Panc1 (cell line): ENCODE results near the gene FBXO31. TPM values are rescaled to one million over a fixed set of nuclear protein-coding genes. Genes with fewer than 3 reads are reported as not detected.

Source experiments
- ATAC-seq: fragments of 200-7000 bp; cut with Tn5 transposase; 2 replicates; pipeline ENCODE4 v1.9.1; 2020; ENCODE audit warnings: mild to moderate bottlenecking, moderate library complexity
- BruUV-seq: library from RNA; stranded (reverse); fragments of 400-500 nt; replicated peaks from 2 replicates; lab custom pipeline; 2021; lab: Mats Ljungman, UMichigan
- CTCF ChIA-PET: fragments of 300-600 bp; sonication (Branson Sonifier 250); formaldehyde crosslinking; loops from one replicate; lab custom pipeline; 2022; ENCODE audit warnings: antibody characterized with exemption; lab: Charles Lee
- POLR2A ChIA-PET: fragments of 300-600 bp; sonication (Branson Sonifier 250); formaldehyde crosslinking; loops from one replicate; lab custom pipeline; 2022; ENCODE audit warnings: antibody characterized with exemption; lab: Charles Lee
- DNase-seq: peaks from one replicate; pipeline ENCODE4 v3.0.0-alpha.2; 2010; ENCODE audit warnings: low read depth, low spot score
- H3K27ac ChIP-seq: 2 replicates; pipeline ENCODE4 v1.5.1; 2011; ENCODE audit warnings: mild to moderate bottlenecking, low read length, inconsistent platforms
- H3K27me3 ChIP-seq: fragments of 200-500 bp; sonication (Bioruptor generic); 2 replicates; pipeline ENCODE4 v1.6.0; 2014; ENCODE audit warnings: low read length, inconsistent platforms; ENCODE audit not compliant: control insufficient read depth, insufficient read depth
- H3K36me3 ChIP-seq: fragments of 200-500 bp; sonication (Bioruptor generic); 2 replicates; pipeline ENCODE4 v1.5.1; 2014; ENCODE audit warnings: inconsistent platforms, mild to moderate bottlenecking, low read length, moderate library complexity; ENCODE audit not compliant: control insufficient read depth, insufficient read depth
- H3K4me1 ChIP-seq: 2 replicates; pipeline ENCODE4 v1.5.1; 2011; ENCODE audit warnings: inconsistent platforms, mild to moderate bottlenecking, low read length, moderate library complexity; ENCODE audit not compliant: control insufficient read depth, insufficient read depth
- H3K4me3 ChIP-seq, 2 experiments: 2 replicates each; pipeline ENCODE4 v1.5.1; 2011 to 2012; ENCODE audit warnings: low read depth in 2 of 2, low read length in 2 of 2, mild to moderate bottlenecking in 2 of 2, inconsistent platforms in 1 of 2, moderate library complexity in 1 of 2
- H3K9me3 ChIP-seq: fragments of 200-500 bp; sonication (Bioruptor generic); 2 replicates; pipeline ENCODE4 v1.5.1; 2014; ENCODE audit warnings: low read depth, mild to moderate bottlenecking, inconsistent platforms, low read length, moderate library complexity; ENCODE audit not compliant: control insufficient read depth, insufficient read depth
- CTCF ChIP-seq: fragments of 450-650 bp; IDR thresholded peaks from 2 replicates; pipeline ENCODE4 v1.5.1; 2017; ENCODE audit warnings: mild to moderate bottlenecking
- POLR2AphosphoS5 ChIP-seq: IDR thresholded peaks from 2 replicates; pipeline ENCODE4 v1.6.1; 2012; ENCODE audit warnings: mild to moderate bottlenecking, low read depth, low read length, moderate library complexity
- REST ChIP-seq, 2 experiments: IDR thresholded peaks; 2 replicates each; pipeline ENCODE4 v1.6.1; 2011 to 2012; ENCODE audit warnings: low read depth in 2 of 2, control low read depth in 1 of 2, low read length in 1 of 2, mild to moderate bottlenecking in 1 of 2, moderate library complexity in 1 of 2; ENCODE audit not compliant: insufficient read depth in 1 of 2
- SIN3A ChIP-seq: IDR thresholded peaks from 2 replicates; pipeline ENCODE4 v1.6.1; 2012; ENCODE audit warnings: low read depth, mild to moderate bottlenecking, low read length, moderate library complexity, borderline replicate concordance; ENCODE audit not compliant: insufficient read depth
- TCF7L2 ChIP-seq: IDR thresholded peaks from 2 replicates; pipeline ENCODE4 v1.6.1; 2011; ENCODE audit warnings: mild to moderate bottlenecking, low read depth, low read length, inconsistent platforms
- in situ Hi-C: cut with HindIII; loops from 2 replicates; pipeline ENCODE4 v1.10.0; 2016; ENCODE audit warnings: low sequenced_read_pairs, low pct_unique_long_range_greater_than_20kb
- intact Hi-C: fragments of 100-400 bp; cut with micrococcal nuclease; formaldehyde crosslinking; loops from one replicate; pipeline ENCODE4 v1.10.0; 2022; ENCODE audit not compliant: unreplicated experiment
- total RNA-seq: library from RNA; stranded (reverse); gene quantifications from one replicate; pipeline ENCODE4 v1.2.1, GENCODE V29; 2021; ENCODE audit not compliant: unreplicated experiment

FBXO31 gene
- total RNA-seq, 1 experiment from 2014 or later: 22.4 TPM

- no peaks in the 10 kb centered on the region for H3K36me3 ChIP-seq
- H3K27ac ChIP-seq: no peak overlapping the region
- no TSS peak for BruUV-seq
- POLR2A ChIA-PET: no interaction called here
- ATAC-seq: no peak
- intact Hi-C loops: no loop called here
- no peaks in the 10 kb centered on the region for H3K4me1 ChIP-seq
- CTCF ChIA-PET: interaction anchor here (0.6 kb wide), 1 partner anchor 129 kb away, joined by 3 read pairs; no protein-coding TSS in a partner anchor
- TF ChIP-seq REST (IDR thresholded peaks at IDR 0.05; ENCODE audit: insufficient read depth in 1 of 2, low read depth in 2 of 2, low read length in 1 of 2): no peak
- TF ChIP-seq CTCF: no peak
- TF ChIP-seq SIN3A: no peak
- TF ChIP-seq TCF7L2: no peak
- no peak for TF ChIP-seq POLR2AphosphoS5
- in situ Hi-C loops: no loop called here
- H3K4me3 ChIP-seq: no peak overlapping the region
- no peaks in the 10 kb centered on the region for H3K27me3 ChIP-seq
- no peaks in the 10 kb centered on the region for H3K9me3 ChIP-seq
- DNase-seq: no peak
Measured at GRCh38 chr16:87335625-87336433, 47.7 kb downstream of the FBXO31 start.

- Histone ChIP-seq H3K36me3 (no peaks in the 10 kb centered on the region), H3K27ac (no peak overlapping the region), H3K9me3 (no peaks in the 10 kb centered on the region), H3K4me3 (no peak overlapping the region), H3K4me1 (no peaks in the 10 kb centered on the region), H3K27me3 (no peaks in the 10 kb centered on the region)
- intact Hi-C loops (no loop called here), in situ Hi-C loops (no loop called here)
- ChIA-PET CTCF (interaction anchor here (0.6 kb wide), 1 partner anchor 130 kb away, joined by 3 read pairs; no protein-coding TSS in a partner anchor), POLR2A (no interaction called here)
- TF ChIP-seq SIN3A (no peak), CTCF (no peak), TCF7L2 (no peak)
- ATAC-seq (no peak), DNase-seq (no peak)
- BruUV-seq: no TSS peak
Measured at GRCh38 chr16:87334651-87335624, 48.6 kb downstream of the FBXO31 start.
